Measurements from ENCODE around the gene ABLIM3. TPM values are rescaled to one million over a fixed set of nuclear protein-coding genes. Genes with fewer than 3 reads are reported as not detected.

The ABLIM3 gene
- polyA plus RNA-seq, 1 donor from 2014 or later = 17.7 TPM

DNA sequence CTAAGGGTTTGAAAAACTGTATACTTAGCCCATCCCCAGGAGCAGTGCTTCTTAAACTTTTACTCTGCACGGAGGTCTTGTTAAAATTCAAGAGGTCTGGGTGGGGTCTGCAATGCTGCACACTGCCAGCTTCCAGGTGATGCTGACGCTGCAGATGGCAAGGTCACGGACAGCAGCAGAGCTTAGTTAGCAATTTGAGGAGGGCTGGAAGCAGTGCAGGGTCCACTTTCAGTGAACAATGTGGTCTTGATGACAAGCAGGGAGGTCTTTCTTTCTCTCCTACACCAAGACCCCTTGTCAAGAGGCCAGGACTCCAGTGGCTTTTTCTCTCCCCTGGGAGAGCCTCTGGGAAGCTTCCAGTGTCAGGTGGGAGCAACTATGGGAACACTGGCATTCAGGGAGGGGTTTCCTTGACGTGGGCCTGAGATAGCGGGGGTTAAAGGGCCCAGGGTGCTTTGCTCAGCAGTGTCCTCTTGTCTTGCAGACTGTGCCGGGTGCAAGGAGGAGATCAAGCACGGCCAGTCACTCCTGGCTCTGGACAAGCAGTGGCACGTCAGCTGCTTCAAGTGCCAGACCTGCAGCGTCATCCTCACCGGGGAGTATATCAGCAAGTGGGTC is 65.3 kb downstream of the ABLIM3 start:
- Histone ChIP-seq H3K36me3 (ENCODE audit: insufficient read depth, low read length) (no peaks in the 10 kb centered on the region), H3K9ac (ENCODE audit: low read length) (no peak overlapping the region), H4K20me1 (ENCODE audit: insufficient read depth) (no peaks in the 10 kb centered on the region), H3K9me3 (ENCODE audit: low read length) (no peaks in the 10 kb centered on the region), H3K9me2 (ENCODE audit: insufficient read depth, low read length) (no peaks in the 10 kb centered on the region), H3K4me3 (ENCODE audit: low read length) (no peak overlapping the region), H2AFZ (ENCODE audit: low read depth, low read length) (no peak overlapping the region), H3K27me3 (ENCODE audit: insufficient read depth, low read depth, low read length) (no peaks in the 10 kb centered on the region), H3F3A (ENCODE audit: insufficient read depth, low read length, poor library complexity, severe bottlenecking) (no peaks in the 10 kb centered on the region), H3K4me2 (ENCODE audit: low read length) (no peak overlapping the region), H3K27ac (ENCODE audit: low read length) (no peak overlapping the region), H3K79me2 (replicated peaks; ENCODE audit: insufficient read depth, low read length) (no peaks in the 10 kb centered on the region)
- TF ChIP-seq SMC3 (conservative IDR thresholded peaks at IDR 0.05; ENCODE audit: poor library complexity) = no peak
- no peak for TF ChIP-seq RAD21 (conservative IDR thresholded peaks at IDR 0.05)
- TF ChIP-seq, protein P1, sequence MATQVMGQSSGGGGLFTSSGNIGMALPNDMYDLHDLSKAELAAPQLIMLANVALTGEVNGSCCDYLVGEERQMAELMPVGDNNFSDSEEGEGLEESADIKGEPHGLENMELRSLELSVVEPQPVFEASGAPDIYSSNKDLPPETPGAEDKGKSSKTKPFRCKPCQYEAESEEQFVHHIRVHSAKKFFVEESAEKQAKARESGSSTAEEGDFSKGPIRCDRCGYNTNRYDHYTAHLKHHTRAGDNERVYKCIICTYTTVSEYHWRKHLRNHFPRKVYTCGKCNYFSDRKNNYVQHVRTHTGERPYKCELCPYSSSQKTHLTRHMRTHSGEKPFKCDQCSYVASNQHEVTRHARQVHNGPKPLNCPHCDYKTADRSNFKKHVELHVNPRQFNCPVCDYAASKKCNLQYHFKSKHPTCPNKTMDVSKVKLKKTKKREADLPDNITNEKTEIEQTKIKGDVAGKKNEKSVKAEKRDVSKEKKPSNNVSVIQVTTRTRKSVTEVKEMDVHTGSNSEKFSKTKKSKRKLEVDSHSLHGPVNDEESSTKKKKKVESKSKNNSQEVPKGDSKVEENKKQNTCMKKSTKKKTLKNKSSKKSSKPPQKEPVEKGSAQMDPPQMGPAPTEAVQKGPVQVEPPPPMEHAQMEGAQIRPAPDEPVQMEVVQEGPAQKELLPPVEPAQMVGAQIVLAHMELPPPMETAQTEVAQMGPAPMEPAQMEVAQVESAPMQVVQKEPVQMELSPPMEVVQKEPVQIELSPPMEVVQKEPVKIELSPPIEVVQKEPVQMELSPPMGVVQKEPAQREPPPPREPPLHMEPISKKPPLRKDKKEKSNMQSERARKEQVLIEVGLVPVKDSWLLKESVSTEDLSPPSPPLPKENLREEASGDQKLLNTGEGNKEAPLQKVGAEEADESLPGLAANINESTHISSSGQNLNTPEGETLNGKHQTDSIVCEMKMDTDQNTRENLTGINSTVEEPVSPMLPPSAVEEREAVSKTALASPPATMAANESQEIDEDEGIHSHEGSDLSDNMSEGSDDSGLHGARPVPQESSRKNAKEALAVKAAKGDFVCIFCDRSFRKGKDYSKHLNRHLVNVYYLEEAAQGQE (IDR thresholded peaks at IDR 0.05; ENCODE audit: borderline replicate concordance) = no peak
- TF ChIP-seq EZH2 (IDR thresholded peaks at IDR 0.05; ENCODE audit: borderline replicate concordance, insufficient read depth, low read length, poor library complexity, severe bottlenecking) = no peak
- no peak for TF ChIP-seq EP300 (conservative IDR thresholded peaks at IDR 0.05; ENCODE audit: poor library complexity, severe bottlenecking)
- TF ChIP-seq TAF1 (IDR thresholded peaks at IDR 0.05; ENCODE audit: low read depth) = no peak
- TF ChIP-seq MXI1 (conservative IDR thresholded peaks at IDR 0.05; ENCODE audit: poor library complexity, severe bottlenecking) = no peak
- no peak for TF ChIP-seq CTCF (IDR thresholded peaks at IDR 0.05; ENCODE audit: poor library complexity, severe bottlenecking)
- no peak for TF ChIP-seq POLR2AphosphoS5 (IDR thresholded peaks at IDR 0.05)

- Histone ChIP-seq H3K27ac (ENCODE audit: low read length) (no peak overlapping the region), H4K20me1 (ENCODE audit: insufficient read depth) (no peaks in the 10 kb centered on the region), H3K4me2 (ENCODE audit: low read length) (no peak overlapping the region), H3K9ac (ENCODE audit: low read length) (no peak overlapping the region), H3K9me3 (ENCODE audit: low read length) (no peaks in the 10 kb centered on the region), H2AFZ (ENCODE audit: low read depth, low read length) (no peak overlapping the region), H3K9me2 (ENCODE audit: insufficient read depth, low read length) (no peaks in the 10 kb centered on the region), H3K27me3 (ENCODE audit: insufficient read depth, low read depth, low read length) (no peaks in the 10 kb centered on the region), H3K36me3 (ENCODE audit: insufficient read depth, low read length) (no peaks in the 10 kb centered on the region), H3K4me3 (ENCODE audit: low read length) (no peak overlapping the region), H3K79me2 (replicated peaks; ENCODE audit: insufficient read depth, low read length) (no peaks in the 10 kb centered on the region), H3F3A (ENCODE audit: insufficient read depth, low read length, poor library complexity, severe bottlenecking) (no peaks in the 10 kb centered on the region)
- TF ChIP-seq SMC3 (conservative IDR thresholded peaks at IDR 0.05; ENCODE audit: poor library complexity) (no peak), CTCF (IDR thresholded peaks at IDR 0.05; ENCODE audit: poor library complexity, severe bottlenecking) (no peak), POLR2AphosphoS5 (IDR thresholded peaks at IDR 0.05) (no peak), EP300 (conservative IDR thresholded peaks at IDR 0.05; ENCODE audit: poor library complexity, severe bottlenecking) (no peak), TAF1 (IDR thresholded peaks at IDR 0.05; ENCODE audit: low read depth) (no peak), RAD21 (conservative IDR thresholded peaks at IDR 0.05) (no peak), MXI1 (conservative IDR thresholded peaks at IDR 0.05; ENCODE audit: poor library complexity, severe bottlenecking) (no peak), EZH2 (IDR thresholded peaks at IDR 0.05; ENCODE audit: borderline replicate concordance, insufficient read depth, low read length, poor library complexity, severe bottlenecking) (no peak)
- TF ChIP-seq, protein P1 (IDR thresholded peaks at IDR 0.05; ENCODE audit: borderline replicate concordance) = no peak
Measured at GRCh38 chr5:149207831-149208230, 66.5 kb downstream of the ABLIM3 start.
